ENCODE results near the gene IST1.
"Not testable (repeated sequence)": the region's sequence is repeated elsewhere in the genome, so short reads cannot be mapped to it uniquely, and the experiment has no call there.

The IST1 gene

DNA sequence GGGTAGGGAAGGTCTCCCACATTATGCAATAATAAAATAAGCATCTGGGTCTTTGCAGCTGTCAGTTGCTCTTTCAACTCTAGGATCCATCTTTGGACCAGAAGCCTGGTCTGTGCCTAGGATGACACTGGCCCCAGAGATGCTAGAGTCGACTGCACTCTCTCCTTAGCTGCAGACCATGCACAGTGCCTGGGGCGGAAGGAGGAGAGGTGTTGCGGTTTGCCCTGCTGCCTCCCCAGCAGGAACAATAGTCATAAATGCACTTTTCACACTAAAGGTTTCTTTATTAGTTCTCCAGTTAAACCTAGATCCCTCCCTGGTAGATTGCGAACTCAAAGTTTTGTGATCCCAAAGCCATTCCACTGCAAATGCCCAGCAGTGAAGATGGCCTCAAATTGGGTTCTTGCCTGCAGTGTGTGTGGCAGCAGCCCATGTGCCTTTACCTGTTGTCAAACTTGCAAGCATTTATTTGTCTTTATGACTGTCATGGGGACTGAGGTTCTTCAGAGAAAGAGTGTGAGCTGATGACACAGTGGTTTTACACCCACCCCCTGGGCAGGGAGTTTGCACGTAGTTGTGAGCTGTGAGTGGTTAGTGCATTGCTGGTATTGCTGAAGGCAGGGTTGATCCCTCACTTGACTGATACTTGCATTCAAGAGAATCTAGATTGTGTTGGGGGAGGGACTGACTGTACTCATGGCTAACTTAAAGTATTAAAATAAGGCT lies 39.2 kb upstream of the IST1 start:
- Histone ChIP-seq H3K36me3 (peaks cover 78% of the 10 kb centered on the region), H3K9me3 (no peaks in the 10 kb centered on the region), H3K27me3 (no peaks in the 10 kb centered on the region), H3K4me1 (ENCODE audit: control insufficient read depth in 1 of 2, insufficient read depth in 1 of 2, low read depth in 1 of 2, low read length in 1 of 2) (no peaks in the 10 kb centered on the region), H3K4me3 (ENCODE audit: low read depth in 1 of 2, low read length in 1 of 2) (no peak overlapping the region), H3K27ac (no peak overlapping the region)
- no peak for TF ChIP-seq CTCF (IDR thresholded peaks at IDR 0.05)

DNA sequence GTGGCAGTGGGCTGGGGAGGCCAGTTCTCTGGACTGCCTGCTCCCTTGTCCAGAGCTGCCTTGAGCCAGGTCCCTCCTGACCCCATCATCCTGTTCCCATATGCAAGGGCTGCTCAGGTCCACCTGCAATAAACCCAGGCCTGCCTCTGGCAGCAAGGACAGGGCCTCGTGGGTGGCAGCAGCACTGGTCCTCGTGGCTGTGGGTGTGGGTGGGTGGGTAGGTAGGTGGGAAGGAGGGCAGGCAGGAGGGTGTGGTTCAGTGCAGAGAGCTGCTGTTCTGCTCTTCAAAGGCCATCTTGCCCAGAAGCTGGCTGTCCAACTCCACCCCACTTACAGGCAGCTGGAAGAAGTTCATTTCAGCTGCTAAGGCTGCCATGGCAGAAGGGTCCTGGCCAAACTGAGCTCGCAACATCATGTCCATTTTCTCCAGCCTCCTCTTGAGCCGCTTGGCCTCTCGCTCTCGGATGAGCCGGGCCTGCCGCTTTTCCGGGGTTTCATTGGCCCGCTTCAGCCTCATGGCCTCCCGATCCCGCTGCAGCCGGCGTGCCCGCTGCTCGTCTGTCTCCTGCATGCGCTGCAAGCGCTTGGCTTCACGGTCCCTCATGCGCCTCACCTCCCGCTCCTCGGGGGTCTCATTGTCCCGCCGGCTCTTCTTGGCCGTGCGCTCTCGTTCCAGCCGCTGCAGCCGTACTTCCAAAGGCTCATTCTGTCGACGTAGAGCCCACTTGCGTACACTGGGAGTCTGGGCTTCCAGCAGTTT lies 35.4 kb upstream of the IST1 start:
- peaks cover 85% of the 10 kb centered on the region for H3K36me3 ChIP-seq
- H3K27me3 ChIP-seq: no peaks in the 10 kb centered on the region
- TF ChIP-seq CTCF (IDR thresholded peaks at IDR 0.05): no peak
- no peaks in the 10 kb centered on the region for H3K9me3 ChIP-seq
- no peak overlapping the region for H3K4me3 ChIP-seq (ENCODE audit: low read depth in 1 of 2, low read length in 1 of 2)
- H3K27ac ChIP-seq: no peak overlapping the region
- no peaks in the 10 kb centered on the region for H3K4me1 ChIP-seq (ENCODE audit: control insufficient read depth in 1 of 2, insufficient read depth in 1 of 2, low read depth in 1 of 2, low read length in 1 of 2)

- Histone ChIP-seq H3K27me3 (no peaks in the 10 kb centered on the region), H3K9me3 (no peaks in the 10 kb centered on the region), H3K4me1 (ENCODE audit: control insufficient read depth in 1 of 2, insufficient read depth in 1 of 2, low read depth in 1 of 2, low read length in 1 of 2) (no peaks in the 10 kb centered on the region), H3K36me3 (peaks cover 64% of the 10 kb centered on the region), H3K4me3 (ENCODE audit: low read depth in 1 of 2, low read length in 1 of 2) (no peak overlapping the region), H3K27ac (no peak overlapping the region)
- no peak for TF ChIP-seq CTCF (IDR thresholded peaks at IDR 0.05)
Measured at GRCh38 chr16:71863995-71864394, 31.3 kb upstream of the IST1 start.

- H3K36me3 ChIP-seq: peaks cover 50% of the 10 kb centered on the region
- no peak for TF ChIP-seq CTCF (IDR thresholded peaks at IDR 0.05)
- no peaks in the 10 kb centered on the region for H3K4me1 ChIP-seq (ENCODE audit: control insufficient read depth in 1 of 2, insufficient read depth in 1 of 2, low read depth in 1 of 2, low read length in 1 of 2)
- no peak overlapping the region for H3K27ac ChIP-seq
- H3K4me3 ChIP-seq (ENCODE audit: low read depth in 1 of 2, low read length in 1 of 2): no peak overlapping the region
- H3K27me3 ChIP-seq: no peaks in the 10 kb centered on the region
- no peaks in the 10 kb centered on the region for H3K9me3 ChIP-seq
Measured at GRCh38 chr16:71865173-71865863, 30.0 kb upstream of the IST1 start.

GRCh38 chr16:71867175-71867574 lies 28.2 kb upstream of the IST1 start:
- not testable (repeated sequence) for H3K27ac ChIP-seq; H3K9me3 ChIP-seq; H3K27me3 ChIP-seq; H3K4me3 ChIP-seq (ENCODE audit: low read depth in 1 of 2, low read length in 1 of 2); H3K4me1 ChIP-seq (ENCODE audit: control insufficient read depth in 1 of 2, insufficient read depth in 1 of 2, low read depth in 1 of 2, low read length in 1 of 2)
- peaks cover 34% of the 10 kb centered on the region for H3K36me3 ChIP-seq

DNA sequence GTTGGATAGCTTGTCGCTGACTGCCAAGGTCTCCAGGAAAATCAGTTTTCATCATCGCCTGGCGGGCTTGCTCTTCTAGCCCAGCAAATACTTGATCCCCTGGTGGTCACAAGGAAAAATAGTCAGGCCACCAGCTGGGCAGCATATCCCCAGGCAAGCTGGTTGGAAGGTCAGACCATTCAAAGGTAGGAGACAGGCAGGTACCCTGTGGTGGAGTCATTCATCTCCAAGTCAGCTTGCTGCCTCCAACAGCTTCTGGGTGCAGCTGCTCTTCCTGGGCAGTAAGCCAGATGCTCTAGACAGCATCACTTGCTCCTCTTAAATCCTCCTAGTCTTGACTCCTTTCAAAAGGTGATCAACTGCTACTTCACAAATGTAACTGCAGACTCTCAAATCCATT lies 27.4 kb upstream of the IST1 start:
- Histone ChIP-seq H3K27ac (no peak overlapping the region), H3K36me3 (peaks cover 27% of the 10 kb centered on the region), H3K27me3 (no peaks in the 10 kb centered on the region), H3K4me3 (ENCODE audit: low read depth in 1 of 2, low read length in 1 of 2) (no peak overlapping the region), H3K9me3 (no peaks in the 10 kb centered on the region), H3K4me1 (ENCODE audit: control insufficient read depth in 1 of 2, insufficient read depth in 1 of 2, low read depth in 1 of 2, low read length in 1 of 2) (no peaks in the 10 kb centered on the region)
- no peak for TF ChIP-seq CTCF (IDR thresholded peaks at IDR 0.05)

Data from neutrophil (primary cell).